Renal cortex interstitium (tissue), 11 donors: ENCODE measurements around the gene PIGZ. TPM values are rescaled to one million over a fixed set of nuclear protein-coding genes. Genes with fewer than 3 reads are reported as not detected.
A peak's percentile ranks its signal among the peaks of the same experiment; 100 is the strongest.

Experiments
- DNase-seq, 11 donors: peaks; one replicate each; pipeline ENCODE4 v3.0.0-alpha.2; 2013; ENCODE audit warnings: low read depth in 9 of 11, low spot score in 4 of 11; ENCODE audit errors: extremely low read depth in 1 of 11
- polyA plus RNA-seq, 3 donors: library from polyadenylated mRNA; unstranded; fragments of 120-200 nt; gene quantifications; one replicate each; pipeline ENCODE4 v1.2.1, GENCODE V29; 2013; ENCODE audit not compliant: insufficient read length in 3 of 3

PIGZ gene
- polyA plus RNA-seq, 3 donors = 0.96 to 2.9 (median 1.0) TPM

- no peak for DNase-seq
Observed at GRCh38 chr3:197003461-197004385, 35.1 kb upstream of the PIGZ start.

- DNase-seq = peak in 4 of 11 donors; percentile 65 to 70 (median 68)
Observed at GRCh38 chr3:197002701-197003454, 34.2 kb upstream of the PIGZ start.

GRCh38 chr3:197001972-197002700, 33.5 kb upstream of the PIGZ start:
- no peak for DNase-seq

GRCh38 chr3:197001106-197001971, 32.7 kb upstream of the PIGZ start:
- DNase-seq = no peak

GRCh38 chr3:197000211-197000610, 31.6 kb upstream of the PIGZ start:
- DNase-seq = no peak

GRCh38 chr3:196998966-196999760, 30.5 kb upstream of the PIGZ start:
- DNase-seq = no peak

GRCh38 chr3:196997311-196997710, 28.7 kb upstream of the PIGZ start:
- no peak for DNase-seq

- DNase-seq = no peak
Observed at GRCh38 chr3:196996454-196997265, 28.0 kb upstream of the PIGZ start.

GRCh38 chr3:196995646-196996355, 27.2 kb upstream of the PIGZ start:
- DNase-seq = no peak

- DNase-seq = no peak
Observed at GRCh38 chr3:196995027-196995426, 26.4 kb upstream of the PIGZ start.

GRCh38 chr3:196994056-196994455, 25.4 kb upstream of the PIGZ start:
- no peak for DNase-seq

GRCh38 chr3:196992461-196993065, 23.9 kb upstream of the PIGZ start:
- no peak for DNase-seq

GRCh38 chr3:196991581-196992460, 23.2 kb upstream of the PIGZ start:
- no peak for DNase-seq

- DNase-seq = no peak
Observed at GRCh38 chr3:196990601-196991007, 22.0 kb upstream of the PIGZ start.

GRCh38 chr3:196989721-196990262, 21.2 kb upstream of the PIGZ start:
- DNase-seq = no peak
